GM11168 (cell line): ENCODE measurements around the gene CFDP1.

Experiments used
- in situ Hi-C: fragments of 300-500 bp; cut with MboI; formaldehyde crosslinking; loops from one replicate; pipeline ENCODE4 v1.12.0; 2022; ENCODE audit warnings: low sequenced_read_pairs; ENCODE audit not compliant: unreplicated experiment

CFDP1 gene

GRCh38 chr16:75244844-75245758 lies 188.2 kb downstream of the CFDP1 start:
- in situ Hi-C loops, result no loop called here

GRCh38 chr16:75244225-75244809 lies 189.0 kb downstream of the CFDP1 start:
- in situ Hi-C loops, result no loop called here
